GM04503 (cell line): ENCODE data around the gene GRK5.

Experiments
- DNase-seq: peaks from one replicate; pipeline ENCODE4 v3.0.0-alpha.2; 2012; ENCODE audit warnings: low read depth

GRK5 gene

GRCh38 chr10:119378737-119379067 lies 171.3 kb downstream of the GRK5 start:
- DNase-seq = no peak

DNA sequence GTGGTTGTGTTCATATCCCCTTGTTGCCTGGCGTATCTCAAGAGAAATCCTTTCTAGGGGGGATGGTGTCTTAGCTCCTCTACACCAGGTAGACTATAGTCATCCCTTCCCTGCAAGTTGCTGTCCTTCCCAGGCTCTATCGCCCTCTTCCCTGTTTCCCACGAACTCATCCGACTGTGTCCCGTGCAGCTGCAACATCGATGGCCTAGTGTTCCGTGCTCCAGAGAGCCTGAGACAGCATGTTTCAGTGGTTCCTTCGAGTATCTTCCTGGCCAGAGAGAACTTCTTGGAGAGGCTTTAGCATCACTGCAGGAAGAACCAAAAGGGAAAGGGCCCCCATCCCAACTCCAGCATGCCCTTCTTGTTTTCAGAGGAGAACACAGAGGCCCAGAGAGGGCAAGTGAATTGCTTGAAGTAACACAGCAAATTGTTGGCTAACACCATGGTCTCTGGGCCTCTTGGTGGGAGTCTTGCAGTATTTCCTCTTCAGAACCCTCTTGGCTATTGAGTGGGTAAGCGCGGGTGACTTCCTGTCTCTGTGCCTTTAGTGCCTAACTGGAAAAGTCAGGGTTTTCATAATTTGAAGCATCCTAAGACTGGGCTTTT lies 172.2 kb downstream of the GRK5 start:
- no peak for DNase-seq

- DNase-seq = no peak
Measured at GRCh38 chr10:119383174-119383856, 175.9 kb downstream of the GRK5 start.

- no peak for DNase-seq
Measured at GRCh38 chr10:119384127-119384526, 176.8 kb downstream of the GRK5 start.

DNA sequence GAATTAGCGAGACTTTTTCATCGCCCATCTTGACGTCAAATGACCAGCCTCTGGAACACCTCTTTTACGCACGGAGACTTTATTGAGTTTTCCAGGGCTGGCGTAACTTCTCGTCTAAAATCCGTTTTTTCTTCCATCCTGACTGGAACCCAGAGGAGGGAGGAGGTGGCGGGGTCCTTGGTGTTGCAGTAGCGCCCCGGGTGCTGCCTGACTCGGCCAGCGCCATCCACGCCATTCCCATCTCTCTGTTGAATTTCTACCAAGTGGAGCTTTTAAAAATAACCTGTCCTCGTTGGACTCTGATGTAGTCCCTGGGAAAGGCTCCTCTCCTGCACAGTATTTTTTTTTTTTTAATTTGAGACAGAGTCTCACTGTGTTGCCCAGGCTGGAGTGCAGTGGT lies 179.3 kb downstream of the GRK5 start:
- no peak for DNase-seq

- DNase-seq = no peak
Measured at GRCh38 chr10:119388849-119389345, 181.5 kb downstream of the GRK5 start.

DNA sequence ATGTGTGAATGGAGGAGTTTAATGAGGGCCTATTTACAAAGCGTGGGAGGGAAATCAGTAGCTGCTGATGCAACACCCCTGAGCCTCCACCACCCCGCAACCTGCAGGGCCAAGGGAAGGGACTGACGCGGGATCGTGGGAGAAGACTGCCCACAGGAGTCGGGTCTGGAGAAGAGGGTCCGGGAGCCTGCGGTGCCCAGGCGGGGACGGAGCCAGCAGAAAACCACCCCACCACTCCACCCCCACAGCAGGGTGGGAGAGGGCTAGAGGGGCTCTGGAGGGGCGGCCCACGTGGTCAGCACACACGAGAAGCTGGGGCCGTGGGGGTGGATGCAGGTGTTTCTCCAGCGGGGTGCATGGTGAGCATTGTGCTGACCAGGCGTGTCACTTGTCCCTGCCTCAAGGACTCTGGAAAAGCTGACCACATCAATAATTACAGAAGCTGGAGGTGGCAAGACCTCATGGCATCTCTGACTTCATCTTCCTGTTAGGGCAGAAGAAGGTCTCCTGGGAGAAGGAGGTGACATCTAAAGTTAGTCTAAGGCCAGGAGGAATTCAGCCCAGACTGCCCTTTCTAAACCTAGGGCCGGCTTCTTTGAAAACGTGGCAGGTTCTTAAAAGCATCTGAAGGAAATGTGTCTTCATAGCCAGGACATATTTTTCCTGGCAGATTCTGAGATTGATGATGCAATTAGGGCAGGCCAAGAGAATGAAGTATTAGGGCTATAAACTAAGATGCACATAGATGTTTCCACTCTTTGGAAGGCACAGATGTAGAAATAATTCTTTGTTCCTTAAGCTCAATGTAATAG lies 184.3 kb downstream of the GRK5 start:
- peak; percentile 53 for DNase-seq

- no peak for DNase-seq
Measured at GRCh38 chr10:119393019-119393418, 185.6 kb downstream of the GRK5 start.

GRCh38 chr10:119393421-119393820 lies 186.1 kb downstream of the GRK5 start:
- no peak for DNase-seq

DNA sequence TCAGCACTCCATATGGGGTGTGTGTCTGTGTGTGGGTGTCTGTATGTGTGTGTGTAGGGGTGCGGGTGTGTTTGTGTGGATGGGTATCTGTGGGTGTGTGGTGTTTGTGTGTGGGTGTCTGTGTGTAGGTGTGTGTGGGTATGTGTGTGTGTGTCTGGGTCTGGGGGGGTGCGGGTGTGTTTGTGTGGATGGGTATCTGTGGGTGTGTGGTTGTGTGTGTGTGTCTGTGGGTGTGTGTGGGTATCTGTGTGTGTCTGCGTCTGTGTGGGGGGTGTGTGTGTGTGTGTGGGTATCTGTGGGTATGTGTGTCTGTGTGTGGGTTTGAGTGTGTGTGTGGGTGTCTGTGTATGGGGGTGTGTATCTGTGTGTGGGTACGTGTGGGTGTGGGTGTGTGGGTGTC lies 186.5 kb downstream of the GRK5 start:
- DNase-seq = no peak

GRCh38 chr10:119394657-119395279 lies 187.4 kb downstream of the GRK5 start:
- DNase-seq = no peak

- no peak for DNase-seq
Measured at GRCh38 chr10:119395280-119396007, 188.1 kb downstream of the GRK5 start.

GRCh38 chr10:119396008-119396708 lies 188.8 kb downstream of the GRK5 start:
- no peak for DNase-seq

DNA sequence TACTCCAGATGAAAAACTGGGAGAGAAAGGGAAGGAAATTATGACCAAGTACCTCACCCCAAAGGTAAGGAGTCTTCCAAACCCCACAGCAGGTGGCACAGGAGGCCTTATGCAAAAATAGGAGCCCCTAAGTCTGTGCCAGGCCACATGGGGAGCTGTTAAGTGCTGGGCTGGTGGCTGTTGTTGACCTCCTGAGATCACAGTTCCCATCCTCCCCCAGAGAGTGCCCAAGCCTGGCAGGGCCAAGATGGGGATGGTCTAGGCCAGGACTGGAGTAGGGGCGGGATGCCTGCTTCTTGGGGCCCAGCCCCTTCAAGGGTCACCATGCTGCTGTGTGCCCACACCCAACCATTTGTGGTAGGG lies 189.3 kb downstream of the GRK5 start:
- DNase-seq = no peak

- no peak for DNase-seq
Measured at GRCh38 chr10:119397416-119397815, 190.0 kb downstream of the GRK5 start.

DNA sequence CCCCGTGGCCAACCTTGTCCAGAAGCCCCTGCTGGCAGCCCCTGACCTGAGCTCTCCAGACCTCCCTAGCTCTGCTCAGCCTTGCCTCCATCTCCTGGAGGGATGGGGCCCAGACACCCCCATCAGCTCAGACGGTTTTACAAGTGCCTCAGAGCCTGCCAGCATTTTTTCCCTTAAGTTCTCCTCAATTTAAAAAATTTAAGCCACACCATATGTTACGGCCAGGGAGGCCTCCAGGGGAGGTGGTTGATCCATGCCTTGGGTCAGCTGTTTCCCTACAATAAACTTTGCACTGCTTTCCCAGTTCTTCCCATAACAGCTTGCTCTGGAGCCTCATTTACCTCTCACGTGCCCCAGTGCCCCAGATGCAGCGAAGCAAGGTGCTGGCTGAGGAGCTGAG lies 191.6 kb downstream of the GRK5 start:
- no peak for DNase-seq

DNA sequence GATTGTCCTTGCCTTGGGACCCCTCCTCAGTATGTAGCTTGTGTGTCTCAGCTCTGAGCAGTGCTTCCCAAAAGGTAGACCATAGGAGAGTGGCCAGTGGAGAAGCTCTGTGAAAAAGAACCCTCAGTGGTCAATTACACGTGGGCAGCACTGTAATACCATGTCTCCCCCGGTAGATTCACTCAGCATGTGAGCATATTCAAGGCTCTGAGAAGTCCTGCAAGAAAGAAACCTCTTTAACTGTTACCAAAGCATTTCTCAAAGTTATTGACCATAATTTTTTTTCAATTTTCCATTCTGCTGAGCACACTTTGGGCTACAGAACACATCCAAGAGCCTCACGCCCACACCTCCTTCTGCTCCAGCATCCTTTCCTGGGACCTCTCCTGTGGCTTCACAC lies 192.1 kb downstream of the GRK5 start:
- DNase-seq = no peak

DNA sequence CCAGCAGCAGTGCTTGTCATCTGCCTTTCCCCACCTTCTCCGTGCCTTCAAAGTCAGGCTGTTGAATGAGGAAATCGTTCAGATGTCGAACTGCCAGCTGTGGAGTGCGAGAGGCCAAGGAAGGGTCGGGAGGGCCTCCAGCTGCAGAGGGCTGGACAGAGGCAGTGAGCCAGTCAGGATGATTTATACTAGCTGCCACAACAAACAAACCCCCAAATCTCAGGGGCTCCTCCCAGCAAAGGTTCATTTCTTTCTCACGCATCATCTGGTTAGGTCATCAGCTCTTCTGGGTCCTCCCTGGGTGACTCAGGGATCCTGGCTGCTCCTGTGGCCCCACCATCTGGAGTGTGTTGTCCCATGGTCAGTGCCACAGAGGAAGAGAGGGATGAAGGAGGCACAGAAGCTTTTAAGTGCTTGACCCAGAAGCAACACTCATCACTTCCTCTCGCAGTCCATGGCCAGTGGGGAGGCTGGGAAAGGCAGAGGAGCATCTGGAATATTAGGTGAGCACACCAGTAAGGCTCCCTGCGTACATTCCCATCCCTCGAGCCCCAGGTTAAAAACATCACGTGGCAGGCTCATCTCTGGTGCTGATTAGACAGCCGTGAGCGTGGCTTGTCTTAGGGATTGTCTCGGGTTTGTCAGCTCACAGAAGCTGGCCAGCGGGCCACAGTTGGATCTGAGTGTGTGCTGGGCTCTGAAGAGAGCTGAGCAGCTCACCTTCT lies 194.5 kb downstream of the GRK5 start:
- DNase-seq = peak; percentile 99

GRCh38 chr10:119403921-119404320 lies 196.6 kb downstream of the GRK5 start:
- DNase-seq = no peak

GRCh38 chr10:119404719-119405519 lies 197.5 kb downstream of the GRK5 start:
- no peak for DNase-seq
